Stimulated activated CD4-positive, alpha-beta T cell treated with anti-CD3 and anti-CD28 coated beads, Interleukin-15, amount 100 ng/mL, for 24 hours (primary cell): ENCODE measurements around the gene SERTAD3.
"Not testable (repeated sequence)": the region's sequence is repeated elsewhere in the genome, so short reads cannot be mapped to it uniquely, and the experiment has no call there.

ENCODE experiments used
- DNase-seq: peaks from one replicate; pipeline ENCODE4 v3.0.0-alpha.2; 2020

The SERTAD3 gene

GRCh38 chr19:40444000-40444824 is at the start of gene SERTAD3:
Gene SERTAD3, minus strand, starts transcription at chr19:40444335. Its CDS starts 2,255 bp downstream, at chr19:40442080.
- peak; percentile 98 for DNase-seq

GRCh38 chr19:40493778-40494177 is 49.6 kb upstream of the SERTAD3 start:
- no peak for DNase-seq

- DNase-seq, result no peak
These were observed 48.1 kb upstream of the SERTAD3 start for GRCh38 chr19:40492274-40492673.

GRCh38 chr19:40489882-40490230 is 45.7 kb upstream of the SERTAD3 start:
- no peak for DNase-seq

GRCh38 chr19:40486017-40486416 is 41.9 kb upstream of the SERTAD3 start:
- no peak for DNase-seq

- DNase-seq, result not testable (repeated sequence)
These were observed 31.9 kb upstream of the SERTAD3 start for GRCh38 chr19:40475878-40476644.

GRCh38 chr19:40474737-40475136 is 30.6 kb upstream of the SERTAD3 start:
- no peak for DNase-seq

GRCh38 chr19:40472516-40472915 is 28.4 kb upstream of the SERTAD3 start:
- no peak for DNase-seq

- DNase-seq, result no peak
These were observed 27.0 kb upstream of the SERTAD3 start for GRCh38 chr19:40471111-40471510.

- DNase-seq, result no peak
These were observed 24.9 kb upstream of the SERTAD3 start for GRCh38 chr19:40469011-40469410.

GRCh38 chr19:40466985-40467734 is 23.0 kb upstream of the SERTAD3 start, which contains the start of gene SPTBN4:
Gene SPTBN4, plus strand, starts transcription at chr19:40467001. Its CDS starts 5,621 bp downstream, at chr19:40472622.
- DNase-seq, result no peak

GRCh38 chr19:40466219-40466984 is 22.3 kb upstream of the SERTAD3 start:
- DNase-seq, result peak; percentile 78

- DNase-seq, result peak; percentile 100
These were observed 21.6 kb upstream of the SERTAD3 start, which contains the start of gene BLVRB for GRCh38 chr19:40465557-40466218. Gene BLVRB, minus strand, starts transcription at chr19:40465745. Its CDS starts 57 bp downstream, at chr19:40465688.

- DNase-seq, result no peak
These were observed 21.0 kb upstream of the SERTAD3 start for GRCh38 chr19:40465025-40465556.

GRCh38 chr19:40464059-40465024 is 20.2 kb upstream of the SERTAD3 start:
- DNase-seq, result peak; percentile 86

- not testable (repeated sequence) for DNase-seq
These were observed 19.5 kb upstream of the SERTAD3 start for GRCh38 chr19:40463587-40464037.

- DNase-seq, result no peak
These were observed 17.6 kb upstream of the SERTAD3 start for GRCh38 chr19:40461669-40462221.

GRCh38 chr19:40460185-40460584 is 16.1 kb upstream of the SERTAD3 start:
- DNase-seq, result no peak

- DNase-seq, result no peak
These were observed 14.5 kb upstream of the SERTAD3 start for GRCh38 chr19:40458597-40458974.
